ENCODE data around the gene PRR20G. TPM values are rescaled to one million over a fixed set of nuclear protein-coding genes. Genes with fewer than 3 reads are reported as not detected.

PRR20G gene
- not detected for total RNA-seq

- Mint-ChIP-seq H3K36me3 (ENCODE audit: insufficient read depth) (no peaks in the 10 kb centered on the region), H3K27me3 (ENCODE audit: low read depth) (peaks cover 9% of the 10 kb centered on the region)
- ATAC-seq = no peak
These were observed at the start of gene PRR20G for GRCh38 chr3:127287840-127288239. Gene PRR20G, minus strand, starts transcription at chr3:127288046. Its CDS starts 681 bp downstream, at chr3:127287365.

DNA sequence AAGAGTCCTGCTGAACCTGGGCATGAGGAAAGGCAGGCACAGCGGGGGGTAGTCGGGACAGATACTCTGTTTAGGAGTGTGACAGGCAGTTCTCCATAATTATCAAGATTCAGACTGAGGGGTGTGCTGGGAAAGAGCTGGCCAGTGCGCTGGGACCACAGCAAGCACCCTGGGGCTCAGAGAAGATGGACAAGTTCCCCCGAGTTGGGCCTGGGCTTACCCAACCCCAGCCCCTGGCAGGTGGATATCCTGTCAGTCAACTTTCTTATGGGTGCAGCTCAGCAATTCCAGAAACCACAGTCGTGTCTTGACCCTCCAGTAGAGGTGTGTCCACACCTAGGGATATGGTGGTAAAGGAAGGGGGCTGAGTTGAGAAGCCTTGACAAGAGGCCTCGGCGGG, 49.2 kb upstream of the PRR20G start:
- no peak overlapping the region for H3K4me3 Mint-ChIP-seq
- peaks cover 14% of the 10 kb centered on the region for H3K9me3 Mint-ChIP-seq
- no peaks in the 10 kb centered on the region for H3K4me1 Mint-ChIP-seq (ENCODE audit: low read depth)
- H3K36me3 Mint-ChIP-seq (ENCODE audit: insufficient read depth) = no peaks in the 10 kb centered on the region
- ATAC-seq (no peak), DNase-seq (no peak)
- peaks cover 31% of the 10 kb centered on the region for H3K27me3 Mint-ChIP-seq (ENCODE audit: low read depth)

More at GRCh38 chr3:127287840-127288239, at the start of gene PRR20G:
- Mint-ChIP-seq H3K9me3 (peaks cover 13% of the 10 kb centered on the region), H3K4me1 (ENCODE audit: low read depth) (no peaks in the 10 kb centered on the region), H3K4me3 (no peak within 1 kb of the TSS)
- DNase-seq = no peak

DNA sequence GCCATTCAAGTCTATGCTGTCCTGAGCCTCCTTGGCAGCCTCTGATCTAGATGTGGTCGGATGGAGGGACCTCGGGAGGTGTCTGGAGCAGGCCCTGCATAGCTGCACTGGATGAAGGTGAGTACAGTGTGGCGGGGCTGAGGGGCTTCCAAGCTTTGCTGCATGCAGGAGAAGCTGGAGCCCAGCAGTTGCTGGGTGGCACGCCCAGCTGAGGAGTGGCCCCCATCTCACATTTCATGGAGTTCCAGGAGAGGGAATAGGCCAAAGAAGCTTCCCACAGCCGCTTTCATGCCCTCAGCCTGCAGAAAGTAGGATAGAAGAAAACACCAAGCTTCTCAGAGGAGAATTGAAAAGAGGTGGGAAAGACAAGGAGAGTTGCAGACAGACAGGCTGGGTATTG, 48.3 kb upstream of the PRR20G start:
- H3K36me3 Mint-ChIP-seq (ENCODE audit: insufficient read depth) = no peaks in the 10 kb centered on the region
- no peak overlapping the region for H3K4me3 Mint-ChIP-seq
- peaks cover 28% of the 10 kb centered on the region for H3K27me3 Mint-ChIP-seq (ENCODE audit: low read depth)
- DNase-seq = no peak
- ATAC-seq = no peak
- H3K4me1 Mint-ChIP-seq (ENCODE audit: low read depth) = no peaks in the 10 kb centered on the region
- H3K9me3 Mint-ChIP-seq = peaks cover 20% of the 10 kb centered on the region

DNA sequence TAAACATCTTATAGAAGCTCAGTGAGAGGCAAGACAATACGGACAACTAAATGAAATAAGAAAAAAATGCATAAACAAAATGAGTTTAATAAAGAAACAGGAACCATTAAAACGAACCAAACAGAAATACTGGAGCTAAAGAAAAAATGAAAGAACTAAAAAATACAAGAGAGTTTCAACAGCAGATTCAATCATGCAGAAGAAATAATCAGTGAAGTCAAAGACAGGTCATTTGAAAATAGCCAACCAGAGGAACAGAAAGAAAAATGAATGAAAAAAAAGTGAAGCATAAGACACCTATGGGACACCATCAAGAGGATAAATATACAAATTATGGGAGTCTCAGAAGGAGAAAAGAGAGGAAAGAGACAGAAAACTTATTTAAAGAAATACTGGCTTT, 42.5 kb upstream of the PRR20G start:
- Mint-ChIP-seq H3K36me3 (ENCODE audit: insufficient read depth) (no peaks in the 10 kb centered on the region), H3K9me3 (peaks cover 25% of the 10 kb centered on the region), H3K4me1 (ENCODE audit: low read depth) (no peaks in the 10 kb centered on the region), H3K4me3 (no peak overlapping the region), H3K27me3 (ENCODE audit: low read depth) (peaks cover 7% of the 10 kb centered on the region)
- ATAC-seq (no peak), DNase-seq (no peak)

GRCh38 chr3:127329631-127330285, 41.9 kb upstream of the PRR20G start:
- Mint-ChIP-seq H3K36me3 (ENCODE audit: insufficient read depth) (no peaks in the 10 kb centered on the region), H3K4me1 (ENCODE audit: low read depth) (no peaks in the 10 kb centered on the region), H3K9me3 (peaks cover 25% of the 10 kb centered on the region), H3K4me3 (no peak overlapping the region), H3K27me3 (ENCODE audit: low read depth) (peaks cover 9% of the 10 kb centered on the region)
- ATAC-seq (no peak), DNase-seq (no peak)

- no peaks in the 10 kb centered on the region for H3K4me1 Mint-ChIP-seq (ENCODE audit: low read depth)
- no peak for ATAC-seq
- no peak overlapping the region for H3K4me3 Mint-ChIP-seq
- peaks cover 9% of the 10 kb centered on the region for H3K27me3 Mint-ChIP-seq (ENCODE audit: low read depth)
- H3K36me3 Mint-ChIP-seq (ENCODE audit: insufficient read depth) = no peaks in the 10 kb centered on the region
- H3K9me3 Mint-ChIP-seq = peaks cover 18% of the 10 kb centered on the region
- DNase-seq = no peak
These were observed 40.6 kb upstream of the PRR20G start for GRCh38 chr3:127328421-127328820.

GRCh38 chr3:127326341-127326740, 38.5 kb upstream of the PRR20G start:
- Mint-ChIP-seq H3K36me3 (ENCODE audit: insufficient read depth) (no peaks in the 10 kb centered on the region), H3K27me3 (ENCODE audit: low read depth) (peaks cover 9% of the 10 kb centered on the region), H3K4me1 (ENCODE audit: low read depth) (no peaks in the 10 kb centered on the region), H3K4me3 (no peak overlapping the region), H3K9me3 (peaks cover 14% of the 10 kb centered on the region)
- DNase-seq = no peak
- ATAC-seq = no peak

GRCh38 chr3:127325629-127325961, 37.7 kb upstream of the PRR20G start:
- peaks cover 10% of the 10 kb centered on the region for H3K9me3 Mint-ChIP-seq
- no peaks in the 10 kb centered on the region for H3K36me3 Mint-ChIP-seq (ENCODE audit: insufficient read depth)
- no peak for DNase-seq
- ATAC-seq = no peak
- peaks cover 9% of the 10 kb centered on the region for H3K27me3 Mint-ChIP-seq (ENCODE audit: low read depth)
- H3K4me1 Mint-ChIP-seq (ENCODE audit: low read depth) = no peaks in the 10 kb centered on the region
- H3K4me3 Mint-ChIP-seq = no peak overlapping the region

DNA sequence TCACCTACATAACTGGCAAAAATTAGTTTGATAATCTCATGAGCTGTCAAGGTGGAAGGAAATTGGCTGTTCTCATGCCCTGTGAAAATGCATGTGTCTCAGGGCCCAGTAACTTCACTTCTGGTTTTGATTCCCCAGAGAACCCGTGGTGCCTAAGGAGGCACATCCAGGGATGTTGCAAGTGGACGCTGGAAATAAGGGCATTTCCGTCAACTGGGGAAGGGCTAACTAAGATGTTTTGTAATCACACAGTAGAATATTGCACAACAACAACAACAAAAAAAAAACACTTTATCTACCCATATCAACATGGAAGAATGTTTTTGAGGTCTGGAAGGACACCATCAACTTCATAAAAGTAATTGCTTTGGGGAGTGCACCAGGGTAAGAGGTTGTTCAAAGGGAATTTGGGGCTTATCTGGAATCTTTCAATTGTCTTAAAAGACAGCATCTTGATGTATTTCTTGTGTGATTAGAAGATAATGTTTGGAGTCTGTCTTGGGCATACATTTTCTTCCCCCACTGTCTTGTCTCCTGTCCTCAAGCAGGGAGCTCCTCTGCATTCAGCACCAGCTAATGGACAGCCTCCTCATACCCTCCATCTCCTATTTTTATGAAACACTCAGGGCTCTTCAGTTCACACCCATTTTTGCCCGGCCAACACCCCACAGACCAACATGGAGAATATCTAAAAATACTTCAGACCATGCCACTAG, 37.2 kb upstream of the PRR20G start:
- H3K27me3 Mint-ChIP-seq (ENCODE audit: low read depth) = peaks cover 9% of the 10 kb centered on the region
- peaks cover 5% of the 10 kb centered on the region for H3K9me3 Mint-ChIP-seq
- DNase-seq (no peak), ATAC-seq (no peak)
- no peaks in the 10 kb centered on the region for H3K36me3 Mint-ChIP-seq (ENCODE audit: insufficient read depth)
- no peaks in the 10 kb centered on the region for H3K4me1 Mint-ChIP-seq (ENCODE audit: low read depth)
- no peak overlapping the region for H3K4me3 Mint-ChIP-seq

DNA sequence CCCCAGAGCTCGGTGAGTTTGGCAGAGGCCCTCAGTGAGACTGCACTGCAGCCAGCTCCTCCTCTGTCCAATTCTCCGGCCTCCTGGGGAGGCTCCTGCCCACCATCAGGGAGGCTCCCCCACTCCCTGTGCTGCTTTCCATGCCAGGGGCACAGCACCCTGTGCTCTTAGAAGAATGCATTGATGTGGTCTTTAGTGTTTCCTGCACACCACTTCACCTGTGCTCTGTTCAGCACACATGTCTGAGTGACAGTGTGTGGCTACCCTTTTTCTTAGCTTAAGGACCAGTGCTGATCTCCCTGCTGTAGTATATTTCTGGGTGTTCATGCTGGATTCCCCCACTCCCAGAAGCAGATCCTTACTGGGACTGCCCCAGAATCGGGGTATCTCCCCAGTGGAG, 36.2 kb upstream of the PRR20G start:
- Mint-ChIP-seq H3K4me1 (ENCODE audit: low read depth) (no peaks in the 10 kb centered on the region), H3K9me3 (peaks cover 5% of the 10 kb centered on the region), H3K27me3 (ENCODE audit: low read depth) (peaks cover 9% of the 10 kb centered on the region), H3K36me3 (ENCODE audit: insufficient read depth) (no peaks in the 10 kb centered on the region), H3K4me3 (no peak overlapping the region)
- ATAC-seq (no peak), DNase-seq (no peak)

DNA sequence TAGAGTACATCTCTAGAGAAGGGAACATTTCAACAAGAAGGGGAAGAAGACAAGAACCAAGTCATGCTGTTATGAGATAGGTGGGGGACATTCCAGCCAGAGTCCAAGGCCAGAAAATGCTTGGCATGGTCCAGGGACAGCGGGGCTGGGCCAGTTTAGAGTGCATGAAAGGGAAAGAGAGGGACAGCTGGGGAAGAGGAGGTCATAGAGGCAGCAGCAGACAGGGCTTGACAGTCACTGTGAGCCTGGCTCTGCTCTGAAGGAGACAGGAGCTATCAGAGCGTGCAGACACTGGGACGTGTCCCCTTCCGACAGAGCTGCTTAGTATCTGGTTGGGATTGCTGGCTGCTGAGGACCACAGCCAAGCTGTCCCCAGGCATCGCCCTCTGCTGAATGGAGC, 35.7 kb upstream of the PRR20G start:
- no peaks in the 10 kb centered on the region for H3K36me3 Mint-ChIP-seq (ENCODE audit: insufficient read depth)
- no peak overlapping the region for H3K4me3 Mint-ChIP-seq
- H3K4me1 Mint-ChIP-seq (ENCODE audit: low read depth) = no peaks in the 10 kb centered on the region
- peaks cover 7% of the 10 kb centered on the region for H3K9me3 Mint-ChIP-seq
- H3K27me3 Mint-ChIP-seq (ENCODE audit: low read depth) = peaks cover 9% of the 10 kb centered on the region
- no peak for DNase-seq
- ATAC-seq = no peak

- no peak for DNase-seq
- H3K36me3 Mint-ChIP-seq (ENCODE audit: insufficient read depth) = no peaks in the 10 kb centered on the region
- no peaks in the 10 kb centered on the region for H3K4me1 Mint-ChIP-seq (ENCODE audit: low read depth)
- no peak for ATAC-seq
- H3K4me3 Mint-ChIP-seq = no peak overlapping the region
- H3K9me3 Mint-ChIP-seq = peaks cover 3% of the 10 kb centered on the region
- H3K27me3 Mint-ChIP-seq (ENCODE audit: low read depth) = peaks cover 11% of the 10 kb centered on the region
These were observed 33.5 kb upstream of the PRR20G start for GRCh38 chr3:127321371-127321770.

DNA sequence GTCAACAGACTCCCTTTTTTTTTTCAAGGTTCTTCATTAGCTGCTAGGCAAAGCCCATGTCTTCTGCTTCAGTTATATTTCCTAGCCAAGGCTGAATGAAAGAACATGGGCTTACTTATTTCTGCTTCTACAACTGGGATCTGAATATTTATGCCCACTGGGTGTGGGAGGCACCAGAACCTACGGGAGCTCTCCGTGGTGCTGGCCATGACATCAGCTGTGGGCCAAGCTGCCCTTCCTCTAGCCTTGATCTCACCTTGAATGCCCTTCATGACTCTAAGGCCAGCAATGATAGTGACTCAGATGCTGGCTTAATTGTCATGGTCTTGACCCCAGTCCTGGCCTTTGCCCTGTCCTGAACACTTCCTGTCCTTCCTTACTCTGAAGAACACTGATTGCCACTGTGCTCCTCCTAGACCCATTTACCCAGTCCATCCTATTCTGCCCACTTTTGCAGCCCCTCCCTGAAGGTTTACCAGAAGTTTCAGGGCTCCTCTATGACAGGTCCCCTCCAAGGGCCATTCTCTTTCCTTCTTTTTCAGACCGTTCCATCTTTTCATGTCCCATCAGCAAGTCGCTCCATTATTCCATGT, 32.8 kb upstream of the PRR20G start:
- Mint-ChIP-seq H3K4me1 (ENCODE audit: low read depth) (no peaks in the 10 kb centered on the region), H3K27me3 (ENCODE audit: low read depth) (peaks cover 12% of the 10 kb centered on the region), H3K9me3 (peaks cover 3% of the 10 kb centered on the region), H3K36me3 (ENCODE audit: insufficient read depth) (no peaks in the 10 kb centered on the region), H3K4me3 (no peak overlapping the region)
- DNase-seq (no peak), ATAC-seq (no peak)

DNA sequence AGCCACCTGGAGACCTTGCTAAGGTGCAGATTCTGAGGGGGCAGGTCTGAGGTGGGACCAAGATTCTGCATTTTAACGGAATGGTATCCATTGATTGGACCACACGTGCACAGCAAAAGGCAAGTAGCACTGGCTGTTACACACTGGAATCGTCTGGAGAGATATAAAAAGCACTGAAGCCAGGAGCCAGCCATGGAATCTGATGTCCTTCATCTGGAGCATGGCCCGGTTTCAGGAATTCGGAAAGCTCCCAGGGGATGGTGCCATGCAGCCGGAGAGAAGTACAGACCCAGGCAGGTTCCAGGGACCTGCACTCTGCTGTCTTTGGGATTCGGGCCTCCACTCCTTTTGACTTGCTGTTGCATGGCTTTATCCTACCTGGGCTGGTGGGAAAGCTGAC, 28.8 kb upstream of the PRR20G start:
- no peaks in the 10 kb centered on the region for H3K4me1 Mint-ChIP-seq (ENCODE audit: low read depth)
- H3K9me3 Mint-ChIP-seq = peaks cover 3% of the 10 kb centered on the region
- H3K36me3 Mint-ChIP-seq (ENCODE audit: insufficient read depth) = no peaks in the 10 kb centered on the region
- ATAC-seq = no peak
- H3K4me3 Mint-ChIP-seq = no peak overlapping the region
- H3K27me3 Mint-ChIP-seq (ENCODE audit: low read depth) = peaks cover 16% of the 10 kb centered on the region
- no peak for DNase-seq

DNA sequence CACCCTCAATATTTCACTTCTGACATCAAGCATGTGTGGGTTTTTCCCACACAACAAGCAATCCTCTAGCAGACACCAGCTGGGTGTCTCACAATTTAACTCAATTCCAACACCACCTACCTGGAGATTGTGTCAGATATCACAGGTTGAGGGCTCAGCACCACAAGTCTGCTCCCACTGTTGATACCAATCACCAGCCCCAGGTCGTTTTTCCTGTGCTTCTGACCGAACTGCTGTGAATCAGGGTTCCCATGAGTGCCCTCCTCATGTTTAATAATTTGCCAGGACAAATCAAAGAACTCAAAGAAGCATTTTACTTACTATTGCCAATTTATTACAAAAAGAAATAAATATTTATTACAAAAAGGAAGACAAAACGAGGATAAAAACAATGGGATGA, 25.0 kb upstream of the PRR20G start:
- no peak for DNase-seq
- no peak overlapping the region for H3K4me3 Mint-ChIP-seq
- H3K36me3 Mint-ChIP-seq (ENCODE audit: insufficient read depth) = no peaks in the 10 kb centered on the region
- H3K9me3 Mint-ChIP-seq = no peaks in the 10 kb centered on the region
- no peaks in the 10 kb centered on the region for H3K4me1 Mint-ChIP-seq (ENCODE audit: low read depth)
- no peak for ATAC-seq
- H3K27me3 Mint-ChIP-seq (ENCODE audit: low read depth) = peaks cover 16% of the 10 kb centered on the region

Data from activated T-cell treated with anti-CD3 and anti-CD28 coated beads, Interleukin-2, amount 50 U/mL, for 4 hours (primary cell).